ENCODE results near the gene DLL1.

The DLL1 gene

DNA sequence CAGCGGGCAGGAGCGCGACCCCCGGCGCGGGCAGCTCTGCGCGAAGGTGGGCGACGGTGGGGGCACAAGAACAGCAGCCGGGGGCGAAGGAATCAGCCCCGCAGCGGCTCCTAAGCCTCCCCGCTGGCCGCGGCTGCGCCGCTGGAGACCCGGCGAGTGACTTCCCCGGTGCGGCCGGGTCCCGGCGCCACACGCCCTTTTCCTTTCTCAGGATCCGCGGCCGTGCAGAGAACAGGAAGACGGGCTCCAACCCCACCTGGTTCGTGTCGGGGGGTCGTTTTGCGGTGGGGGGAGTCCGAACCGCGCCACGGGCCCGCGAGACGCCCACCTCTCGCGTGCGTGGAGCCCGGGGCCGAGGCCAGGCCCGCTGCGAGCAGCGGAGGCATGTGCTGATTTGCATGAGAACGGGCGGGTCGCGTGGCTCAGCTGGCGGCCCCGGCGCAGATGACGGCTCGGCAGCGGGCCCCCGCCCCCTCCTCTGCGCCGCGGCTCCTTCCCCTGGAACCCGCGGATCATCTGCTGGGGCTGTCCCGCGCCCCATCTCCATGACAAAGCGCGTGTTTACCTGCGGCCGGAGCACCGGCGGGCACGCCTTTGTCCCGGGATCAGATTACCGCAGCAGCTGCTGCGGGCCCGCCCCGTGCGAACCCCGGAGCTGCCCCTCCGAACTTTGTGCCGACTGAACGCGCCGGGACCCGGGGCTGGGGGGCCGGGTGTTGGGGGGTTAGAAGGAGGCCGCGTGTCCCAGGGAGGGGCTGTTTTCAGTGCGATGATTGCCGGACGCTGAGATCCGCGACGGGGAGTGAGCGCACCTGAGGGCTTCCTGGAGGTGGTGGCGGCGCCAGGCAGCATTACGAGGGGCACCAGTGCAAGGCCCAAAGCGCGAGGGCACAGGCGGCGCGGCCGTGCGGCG, 4.9 kb upstream of the DLL1 start:
- peak; percentile 53 to 62 for DNase-seq

- DNase-seq = no peak
Measured at GRCh38 chr6:170294813-170295509, 4.1 kb upstream of the DLL1 start.

DNA sequence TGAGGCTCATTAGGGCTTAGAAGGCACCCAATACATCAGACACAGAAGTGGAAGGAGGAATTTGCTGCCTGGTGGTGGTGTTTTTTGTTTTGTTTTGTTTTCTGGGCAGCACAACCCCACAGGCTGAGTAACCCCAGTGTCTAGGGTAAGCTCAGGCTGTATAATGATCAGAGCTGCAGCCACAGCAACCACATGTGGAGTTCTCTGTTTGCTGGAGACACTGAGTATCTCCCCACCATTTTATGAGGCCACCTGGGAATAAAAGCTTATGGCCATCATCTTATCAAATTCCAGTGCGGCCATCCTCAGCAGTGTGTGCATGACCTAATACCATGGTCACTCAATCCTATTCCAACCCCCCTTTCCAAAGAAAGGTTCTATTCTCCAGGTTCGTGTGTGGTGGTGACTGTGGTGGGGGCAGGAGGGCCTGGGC, 3.4 kb upstream of the DLL1 start:
- DNase-seq = no peak

DNA sequence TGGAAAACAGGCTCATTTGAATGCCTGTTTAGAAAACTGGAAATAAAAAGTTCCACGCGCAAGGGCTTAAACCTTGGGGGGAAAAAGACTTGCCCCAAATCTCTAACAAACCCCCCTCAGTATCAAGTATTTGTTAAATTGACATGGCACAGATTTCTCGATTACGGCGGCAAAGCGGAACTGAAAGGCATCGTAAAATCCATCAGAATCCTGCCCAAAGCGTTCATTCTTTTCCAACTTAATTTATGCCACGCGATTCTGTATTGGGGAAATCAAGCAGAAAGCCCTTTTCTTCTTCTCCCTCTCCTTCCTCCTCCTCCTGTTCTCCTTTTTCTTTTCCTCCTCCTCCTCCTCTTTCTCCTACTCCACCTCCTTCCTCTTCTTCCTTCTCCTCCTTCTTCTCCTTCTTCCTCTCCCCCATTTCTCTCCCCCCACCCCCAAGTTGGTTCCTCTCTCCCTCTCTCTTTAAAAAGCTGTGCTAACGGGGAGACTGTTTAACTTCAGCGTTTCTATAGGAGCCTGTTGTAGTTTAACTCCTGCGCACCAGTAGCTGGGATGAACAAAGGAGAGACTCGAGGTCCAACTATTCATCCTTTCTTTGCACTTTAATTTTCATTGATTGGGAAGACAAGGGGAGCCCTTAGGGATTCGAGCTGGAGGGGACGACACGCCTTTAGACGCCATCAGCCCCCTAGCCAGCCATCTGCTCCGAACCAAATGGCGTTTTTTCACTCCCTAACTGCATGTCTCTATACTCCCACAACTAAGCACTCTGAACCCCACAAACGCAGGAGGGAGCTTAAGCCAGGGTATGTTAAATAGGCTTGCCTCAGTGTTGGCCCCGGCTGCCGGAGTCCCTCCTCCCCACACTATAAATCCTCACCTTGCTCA, 2.7 kb upstream of the DLL1 start:
- no peak for DNase-seq

DNA sequence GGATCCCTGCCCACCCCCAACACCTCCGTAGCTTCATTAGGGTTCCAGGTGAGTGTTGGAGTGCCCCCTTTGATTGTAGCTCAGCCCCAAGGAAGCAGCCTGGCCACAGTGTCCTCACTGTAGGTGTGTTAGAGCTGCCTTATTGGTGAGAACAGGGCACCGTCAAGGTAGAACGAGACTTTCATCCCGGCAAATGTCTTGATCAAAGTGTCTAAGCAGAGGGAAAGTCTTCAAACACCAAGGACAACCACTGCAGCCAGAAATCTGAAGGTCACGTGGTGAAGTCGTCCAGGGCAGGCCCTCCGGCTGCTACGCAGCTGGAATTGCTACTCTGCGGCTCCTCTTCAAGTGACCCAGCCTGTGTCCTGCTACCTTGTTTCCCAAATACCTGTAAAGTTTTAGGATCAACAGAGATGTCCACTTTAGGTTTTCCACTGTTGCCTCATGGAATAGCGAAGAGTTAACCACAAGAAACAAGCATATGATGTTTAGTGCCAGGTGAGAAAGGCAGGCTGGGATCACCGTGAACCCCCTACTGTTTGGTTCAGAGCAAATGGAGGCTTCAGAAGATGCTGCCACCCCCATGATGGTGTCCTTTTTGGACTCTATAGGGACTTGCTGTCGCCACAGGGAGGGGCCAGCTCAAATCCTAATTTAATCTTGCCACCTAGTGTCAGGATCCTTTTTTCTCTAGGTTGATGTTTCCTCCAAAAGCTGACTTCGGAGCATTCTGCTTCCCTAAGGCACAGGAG, 1.7 kb upstream of the DLL1 start:
- no peak for DNase-seq

DNA sequence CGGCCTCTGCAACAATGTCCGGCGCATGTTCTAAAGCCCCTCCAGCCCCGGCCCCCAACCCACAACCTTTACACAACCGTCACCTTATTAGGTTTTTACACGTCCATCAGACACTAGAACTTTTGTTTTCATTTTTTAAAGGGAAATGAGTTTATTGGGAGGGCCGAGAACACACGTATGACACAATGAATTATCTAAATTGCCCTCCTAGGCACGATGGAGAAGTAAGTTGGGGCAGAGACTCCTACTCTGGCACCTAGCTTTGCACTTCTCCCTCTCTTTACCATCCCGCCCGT, 1.2 kb upstream of the DLL1 start:
- no peak for DNase-seq

DNA sequence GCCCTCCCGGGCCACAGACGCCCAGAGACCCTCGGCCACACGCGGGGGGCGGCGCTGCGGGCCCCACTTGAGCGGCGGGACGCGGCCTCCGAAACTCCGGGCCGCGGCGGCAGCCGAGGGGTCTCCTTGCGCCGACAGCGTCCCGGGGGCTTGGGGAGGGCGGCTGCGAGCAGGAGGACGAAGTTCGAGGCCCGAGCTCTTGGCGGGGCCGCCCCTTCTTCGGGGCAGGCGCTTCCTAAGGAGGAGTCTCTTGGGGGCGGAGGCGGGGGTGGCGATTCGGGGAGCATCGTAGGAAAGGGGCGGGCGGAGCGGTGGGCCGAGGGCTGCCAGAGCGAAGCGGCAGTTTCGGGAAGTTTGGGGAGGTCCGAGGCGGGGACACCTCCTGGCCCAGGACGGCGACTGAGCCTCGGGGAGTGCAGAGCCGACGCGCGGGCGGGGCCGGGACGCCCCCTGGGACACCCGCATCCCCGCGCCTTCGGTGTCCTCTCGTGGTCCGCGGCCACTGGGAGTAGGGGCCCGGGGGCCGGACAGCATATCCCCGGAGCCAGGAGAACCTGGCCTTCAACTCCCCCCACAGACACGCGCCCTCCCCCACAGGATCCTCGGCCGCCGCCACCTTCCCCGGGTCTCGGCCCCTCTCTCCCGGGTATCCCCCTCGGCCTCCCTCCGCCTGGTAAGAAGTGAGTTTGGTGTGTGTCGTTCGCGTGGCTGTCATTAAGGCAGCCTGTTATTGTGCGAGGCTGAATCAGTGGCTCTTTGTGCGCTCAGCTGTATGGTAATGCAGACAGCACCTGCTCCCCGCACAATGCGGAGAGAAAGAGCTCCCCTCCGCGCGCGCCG, 613 bp upstream of the DLL1 start:
- DNase-seq = peak; percentile 35 to 52

- DNase-seq = no peak
Measured at GRCh38 chr6:170289951-170290295, 955 bp downstream of the DLL1 start.

GRCh38 chr6:170289180-170289931, 1.5 kb downstream of the DLL1 start:
- DNase-seq = peak in 1 of 2 donors; percentile 29

DNA sequence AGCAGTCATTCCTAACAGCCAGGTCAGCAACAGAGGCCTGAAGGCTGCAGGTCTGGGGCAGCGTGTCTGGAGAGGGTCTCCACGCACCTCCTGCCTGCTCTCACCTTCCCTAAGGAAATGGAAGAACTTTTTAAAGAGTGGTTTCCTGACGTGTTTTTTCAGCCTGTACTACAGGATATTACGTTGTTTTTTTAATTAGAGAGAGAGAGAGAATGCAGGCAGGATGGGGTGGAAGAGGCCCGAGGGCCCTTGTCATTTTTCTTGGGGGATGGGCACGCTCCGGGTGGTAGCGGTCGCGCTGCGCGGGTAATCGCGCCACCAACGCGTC, 2.1 kb downstream of the DLL1 start:
- no peak for DNase-seq

DNA sequence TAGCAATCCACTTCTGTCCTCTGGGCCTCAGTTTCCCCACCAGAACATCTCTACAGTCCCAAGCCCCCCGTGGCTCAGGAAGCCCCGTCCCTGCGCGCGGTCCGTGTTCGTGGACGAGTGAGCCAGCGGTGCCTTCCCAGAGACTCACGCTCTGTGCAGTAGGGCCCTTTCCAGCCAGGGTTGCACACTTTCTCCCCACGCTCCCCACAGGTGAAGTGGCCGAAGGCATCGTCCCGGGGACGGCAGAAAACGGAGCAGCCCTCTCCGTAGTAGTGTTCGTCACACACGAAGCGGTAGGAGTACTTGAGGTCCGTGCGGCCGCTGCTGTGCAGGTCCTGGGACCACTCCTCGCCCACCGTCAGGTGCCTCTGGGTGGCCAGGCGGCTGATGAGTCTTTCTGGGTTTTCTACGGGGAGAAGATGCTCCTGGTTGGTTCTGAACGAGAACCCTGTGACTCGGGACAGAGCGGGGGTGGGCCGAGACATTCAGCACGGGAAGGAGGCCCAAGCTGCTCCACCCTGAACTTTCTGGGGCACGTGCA, 2.7 kb downstream of the DLL1 start:
- DNase-seq = no peak

DNA sequence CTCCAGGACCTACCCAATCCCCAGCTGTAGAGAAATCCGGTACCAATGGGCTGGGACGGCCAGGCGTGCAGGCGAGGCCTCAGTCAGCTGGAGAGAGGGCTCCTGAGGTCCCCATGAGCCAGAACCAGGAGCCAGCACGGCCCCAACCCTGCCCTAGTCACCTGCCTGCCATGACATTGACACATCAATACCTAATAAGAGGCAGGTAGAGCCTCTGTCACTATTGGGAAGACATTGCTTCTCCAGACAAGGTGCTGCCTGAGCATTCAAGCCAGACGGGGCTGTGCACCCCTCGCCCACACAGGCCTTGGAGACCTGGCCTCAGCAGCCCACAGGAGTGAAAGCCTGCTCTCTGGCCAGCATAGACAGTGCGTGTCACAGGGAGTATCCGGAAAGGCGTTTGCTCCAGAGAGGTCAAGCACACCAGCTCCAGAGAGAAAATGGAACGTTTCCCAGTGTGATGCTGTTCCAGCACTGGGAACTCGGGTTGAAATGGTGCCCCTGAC, 3.5 kb downstream of the DLL1 start:
- no peak for DNase-seq

DNA sequence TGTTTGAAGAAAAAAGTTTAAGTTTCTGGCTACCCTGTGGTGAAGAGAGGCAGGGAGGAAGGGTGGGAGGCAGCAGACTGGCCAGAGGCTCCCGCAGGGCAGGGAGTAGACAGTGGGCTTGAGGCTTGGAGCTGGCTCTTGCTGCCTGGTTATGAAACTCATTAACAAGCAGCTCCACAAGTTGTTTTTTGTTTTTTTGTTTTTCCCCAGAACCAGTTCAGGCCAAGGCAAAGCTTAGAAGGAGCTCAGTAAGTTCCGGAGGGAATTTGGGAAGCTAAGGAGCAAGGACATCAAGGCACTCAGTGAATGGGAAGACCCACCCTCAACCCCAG, 4.0 kb downstream of the DLL1 start:
- DNase-seq = no peak

DNA sequence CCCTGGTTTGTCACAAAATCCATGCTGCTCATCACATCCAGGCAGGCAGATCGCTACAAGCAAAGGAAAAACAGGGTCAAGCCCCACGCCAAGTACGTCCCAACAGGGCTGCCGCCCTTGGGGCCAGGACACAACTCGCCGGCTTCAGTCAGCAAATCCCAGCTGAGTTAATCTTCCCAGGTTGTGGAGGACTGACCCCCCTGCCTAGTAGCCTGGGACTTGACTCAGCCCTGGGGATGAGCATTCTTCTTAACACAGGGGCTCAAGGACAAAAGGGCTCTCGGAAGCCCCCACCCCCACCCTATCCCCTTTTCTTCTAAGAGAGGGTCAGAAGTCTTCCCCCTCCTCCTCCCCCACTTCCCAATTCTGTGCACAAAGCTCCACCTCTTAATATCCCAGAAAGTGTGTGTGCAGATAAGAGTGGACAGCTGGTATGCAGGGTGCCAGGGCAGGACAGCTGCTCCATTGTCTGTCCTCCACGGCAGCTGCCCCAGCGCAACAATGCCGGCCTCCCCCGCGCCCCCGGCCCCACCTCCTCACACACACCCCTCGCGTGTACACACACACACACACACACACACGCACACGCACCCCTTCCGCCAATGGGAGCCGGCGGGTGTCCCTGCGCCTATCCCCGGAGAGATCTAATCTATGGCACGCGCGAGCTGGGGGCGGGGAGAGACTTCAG, 4.5 kb downstream of the DLL1 start:
- DNase-seq = no peak

DNA sequence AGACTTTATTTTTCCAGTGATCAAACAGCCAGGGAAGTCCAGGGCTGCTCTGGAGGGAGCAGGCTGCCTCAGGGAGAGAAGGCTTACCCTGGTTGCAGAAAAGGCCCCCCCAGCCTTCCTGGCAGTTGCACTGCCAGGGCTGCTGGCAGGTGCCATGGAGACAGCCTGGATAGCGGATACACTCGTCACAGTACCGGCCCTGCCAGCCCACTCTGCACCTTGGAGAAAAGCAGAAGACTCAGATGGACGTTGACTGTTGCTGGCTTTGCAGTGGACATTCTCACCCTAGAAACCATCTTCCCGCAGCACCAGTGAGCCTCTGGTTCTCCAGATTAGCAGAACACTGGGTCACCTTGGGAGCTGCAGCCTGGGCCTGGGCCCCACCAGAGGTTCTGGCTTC, 5.4 kb downstream of the DLL1 start:
- DNase-seq = no peak

DNA sequence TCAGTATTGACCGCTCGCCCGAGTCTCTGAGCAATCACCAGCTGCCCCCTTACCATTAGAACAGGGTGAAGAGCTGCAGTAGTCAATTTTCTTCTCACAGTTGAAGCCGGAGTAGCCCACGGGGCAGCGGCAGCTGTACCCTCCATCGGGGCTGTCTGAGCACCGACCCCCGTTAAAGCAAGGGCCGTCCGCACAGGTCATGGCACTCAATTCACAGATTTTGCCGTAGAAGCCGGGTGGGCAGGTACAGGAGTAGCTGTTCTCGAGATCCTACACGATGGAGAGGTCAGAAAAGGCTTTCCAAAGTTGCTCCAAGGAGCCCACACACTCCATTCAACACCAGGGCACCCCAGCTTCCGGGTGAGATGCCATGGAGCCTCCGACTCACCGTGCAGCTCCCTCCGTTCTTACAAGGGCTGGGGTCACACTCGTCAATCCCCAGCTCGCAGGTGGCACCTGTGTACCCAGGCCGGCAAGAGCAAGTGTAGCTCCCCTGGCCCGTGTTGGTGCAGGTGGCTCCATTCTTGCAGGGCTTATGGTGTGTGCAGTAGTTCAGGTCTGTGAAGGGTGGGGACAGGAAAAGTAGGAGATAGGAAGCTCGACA, 5.9 kb downstream of the DLL1 start:
- no peak for DNase-seq

DNA sequence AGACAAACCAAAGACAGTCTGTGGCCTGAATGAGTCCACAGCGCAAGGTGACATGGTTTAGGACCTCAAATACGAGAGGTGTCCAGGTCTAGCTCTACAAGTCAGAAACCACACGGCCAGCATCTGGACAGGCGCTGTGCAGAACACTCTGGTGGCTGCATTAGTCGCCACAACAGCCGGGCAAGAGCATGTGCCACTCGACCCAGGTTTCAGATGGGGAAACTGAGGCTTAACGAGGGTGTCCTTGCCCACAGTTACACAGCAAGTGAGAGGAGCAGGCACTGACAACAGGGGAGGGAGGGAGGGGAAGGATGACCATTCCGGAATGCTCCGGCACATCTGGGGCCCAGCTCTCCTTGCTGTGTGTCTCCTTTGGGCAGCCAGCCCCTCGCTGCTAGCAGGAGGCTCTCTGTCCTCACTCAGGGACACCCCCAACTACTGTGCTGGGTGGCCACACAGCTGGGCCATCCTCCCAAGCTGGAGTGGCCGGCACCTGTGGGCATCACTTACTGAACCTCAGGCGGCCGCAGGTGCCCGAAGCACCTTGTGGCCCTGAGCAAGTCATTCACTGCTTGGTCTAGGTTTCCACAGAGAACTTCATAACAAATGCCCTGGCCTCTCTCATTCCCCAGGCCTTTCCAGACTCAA, 6.6 kb downstream of the DLL1 start:
- no peak for DNase-seq

GRCh38 chr6:170283212-170284081, 7.4 kb downstream of the DLL1 start:
- DNase-seq = no peak
